ENCODE results near the gene CFAP97D2. TPM values are rescaled to one million over a fixed set of nuclear protein-coding genes. Genes with fewer than 3 reads are reported as not detected.
A peak's percentile ranks its signal among the peaks of the same experiment; 100 is the strongest.

Gene CFAP97D2
- polyA plus RNA-seq, 1 donor from 2014 or later, result not detected

DNA sequence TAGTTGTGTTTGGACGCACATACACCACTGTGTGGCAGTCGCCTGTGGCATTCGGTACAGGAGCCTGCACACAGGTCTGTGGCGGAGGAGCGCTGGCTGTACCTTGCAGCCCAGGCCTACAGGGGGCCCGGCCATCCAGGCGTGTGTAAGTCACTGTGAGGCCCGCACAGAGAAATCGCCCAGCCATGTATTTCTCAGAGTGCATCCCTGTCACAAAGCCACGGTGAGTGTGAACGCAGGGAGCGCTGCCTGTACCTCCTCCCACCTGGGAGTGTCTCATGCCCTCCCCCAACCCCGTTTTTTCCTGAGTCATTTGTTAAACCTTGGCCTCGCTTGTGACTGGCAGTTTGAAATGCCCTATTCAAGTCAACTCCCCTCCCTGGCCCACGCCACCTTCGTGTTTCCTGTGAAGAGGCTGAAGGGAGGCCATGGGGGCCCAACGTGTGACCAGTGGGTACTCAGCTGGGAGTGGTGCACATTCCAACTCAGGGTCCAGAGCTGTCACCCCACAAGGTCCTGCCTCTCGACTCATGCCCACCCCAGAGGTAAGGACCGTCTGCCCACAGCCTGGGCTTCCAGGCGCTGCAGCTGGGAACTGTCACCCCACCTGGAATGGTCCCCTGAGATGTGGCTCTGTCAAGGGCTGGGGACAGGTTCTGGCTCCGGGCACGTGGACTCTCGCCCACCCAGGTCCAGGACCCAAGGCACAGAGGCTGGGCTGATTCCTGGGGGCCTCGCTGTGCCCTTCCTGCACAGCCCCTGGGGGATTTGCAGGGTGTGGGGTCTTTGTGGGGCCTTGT, 35.1 kb upstream of the CFAP97D2 start:
- H3K9me2 ChIP-seq (ENCODE audit: insufficient read depth, low read length), result no peaks in the 10 kb centered on the region
- no peak for TF ChIP-seq RAD21 (conservative IDR thresholded peaks at IDR 0.05)
- TF ChIP-seq EZH2 (IDR thresholded peaks at IDR 0.05; ENCODE audit: borderline replicate concordance, insufficient read depth, low read length, poor library complexity, severe bottlenecking), result no peak
- TF ChIP-seq, protein P1, sequence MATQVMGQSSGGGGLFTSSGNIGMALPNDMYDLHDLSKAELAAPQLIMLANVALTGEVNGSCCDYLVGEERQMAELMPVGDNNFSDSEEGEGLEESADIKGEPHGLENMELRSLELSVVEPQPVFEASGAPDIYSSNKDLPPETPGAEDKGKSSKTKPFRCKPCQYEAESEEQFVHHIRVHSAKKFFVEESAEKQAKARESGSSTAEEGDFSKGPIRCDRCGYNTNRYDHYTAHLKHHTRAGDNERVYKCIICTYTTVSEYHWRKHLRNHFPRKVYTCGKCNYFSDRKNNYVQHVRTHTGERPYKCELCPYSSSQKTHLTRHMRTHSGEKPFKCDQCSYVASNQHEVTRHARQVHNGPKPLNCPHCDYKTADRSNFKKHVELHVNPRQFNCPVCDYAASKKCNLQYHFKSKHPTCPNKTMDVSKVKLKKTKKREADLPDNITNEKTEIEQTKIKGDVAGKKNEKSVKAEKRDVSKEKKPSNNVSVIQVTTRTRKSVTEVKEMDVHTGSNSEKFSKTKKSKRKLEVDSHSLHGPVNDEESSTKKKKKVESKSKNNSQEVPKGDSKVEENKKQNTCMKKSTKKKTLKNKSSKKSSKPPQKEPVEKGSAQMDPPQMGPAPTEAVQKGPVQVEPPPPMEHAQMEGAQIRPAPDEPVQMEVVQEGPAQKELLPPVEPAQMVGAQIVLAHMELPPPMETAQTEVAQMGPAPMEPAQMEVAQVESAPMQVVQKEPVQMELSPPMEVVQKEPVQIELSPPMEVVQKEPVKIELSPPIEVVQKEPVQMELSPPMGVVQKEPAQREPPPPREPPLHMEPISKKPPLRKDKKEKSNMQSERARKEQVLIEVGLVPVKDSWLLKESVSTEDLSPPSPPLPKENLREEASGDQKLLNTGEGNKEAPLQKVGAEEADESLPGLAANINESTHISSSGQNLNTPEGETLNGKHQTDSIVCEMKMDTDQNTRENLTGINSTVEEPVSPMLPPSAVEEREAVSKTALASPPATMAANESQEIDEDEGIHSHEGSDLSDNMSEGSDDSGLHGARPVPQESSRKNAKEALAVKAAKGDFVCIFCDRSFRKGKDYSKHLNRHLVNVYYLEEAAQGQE (IDR thresholded peaks at IDR 0.05; ENCODE audit: borderline replicate concordance), result no peak
- TF ChIP-seq, protein P2, sequence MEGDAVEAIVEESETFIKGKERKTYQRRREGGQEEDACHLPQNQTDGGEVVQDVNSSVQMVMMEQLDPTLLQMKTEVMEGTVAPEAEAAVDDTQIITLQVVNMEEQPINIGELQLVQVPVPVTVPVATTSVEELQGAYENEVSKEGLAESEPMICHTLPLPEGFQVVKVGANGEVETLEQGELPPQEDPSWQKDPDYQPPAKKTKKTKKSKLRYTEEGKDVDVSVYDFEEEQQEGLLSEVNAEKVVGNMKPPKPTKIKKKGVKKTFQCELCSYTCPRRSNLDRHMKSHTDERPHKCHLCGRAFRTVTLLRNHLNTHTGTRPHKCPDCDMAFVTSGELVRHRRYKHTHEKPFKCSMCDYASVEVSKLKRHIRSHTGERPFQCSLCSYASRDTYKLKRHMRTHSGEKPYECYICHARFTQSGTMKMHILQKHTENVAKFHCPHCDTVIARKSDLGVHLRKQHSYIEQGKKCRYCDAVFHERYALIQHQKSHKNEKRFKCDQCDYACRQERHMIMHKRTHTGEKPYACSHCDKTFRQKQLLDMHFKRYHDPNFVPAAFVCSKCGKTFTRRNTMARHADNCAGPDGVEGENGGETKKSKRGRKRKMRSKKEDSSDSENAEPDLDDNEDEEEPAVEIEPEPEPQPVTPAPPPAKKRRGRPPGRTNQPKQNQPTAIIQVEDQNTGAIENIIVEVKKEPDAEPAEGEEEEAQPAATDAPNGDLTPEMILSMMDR (IDR thresholded peaks at IDR 0.05; ENCODE audit: poor library complexity, severe bottlenecking), result peak; percentile 35
- no peak for TF ChIP-seq MXI1 (conservative IDR thresholded peaks at IDR 0.05; ENCODE audit: poor library complexity, severe bottlenecking)
- TF ChIP-seq SMC3 (conservative IDR thresholded peaks at IDR 0.05; ENCODE audit: poor library complexity), result no peak
- no peaks in the 10 kb centered on the region for H3F3A ChIP-seq (ENCODE audit: insufficient read depth, low read length, poor library complexity, severe bottlenecking)
- H4K20me1 ChIP-seq (ENCODE audit: insufficient read depth), result no peaks in the 10 kb centered on the region
- H3K4me2 ChIP-seq (ENCODE audit: low read length), result no peak overlapping the region
- H3K36me3 ChIP-seq (ENCODE audit: insufficient read depth, low read length), result no peaks in the 10 kb centered on the region
- H3K9ac ChIP-seq (ENCODE audit: low read length), result no peak overlapping the region
- H3K4me3 ChIP-seq (ENCODE audit: low read length), result no peak overlapping the region
- H3K79me2 ChIP-seq (replicated peaks; ENCODE audit: insufficient read depth, low read length), result no peaks in the 10 kb centered on the region
- H3K9me3 ChIP-seq (ENCODE audit: low read length), result no peaks in the 10 kb centered on the region
- H3K27me3 ChIP-seq (ENCODE audit: insufficient read depth, low read depth, low read length), result no peaks in the 10 kb centered on the region
- no peak overlapping the region for H2AFZ ChIP-seq (ENCODE audit: low read depth, low read length)
- H3K27ac ChIP-seq (ENCODE audit: low read length), result no peak overlapping the region

DNA sequence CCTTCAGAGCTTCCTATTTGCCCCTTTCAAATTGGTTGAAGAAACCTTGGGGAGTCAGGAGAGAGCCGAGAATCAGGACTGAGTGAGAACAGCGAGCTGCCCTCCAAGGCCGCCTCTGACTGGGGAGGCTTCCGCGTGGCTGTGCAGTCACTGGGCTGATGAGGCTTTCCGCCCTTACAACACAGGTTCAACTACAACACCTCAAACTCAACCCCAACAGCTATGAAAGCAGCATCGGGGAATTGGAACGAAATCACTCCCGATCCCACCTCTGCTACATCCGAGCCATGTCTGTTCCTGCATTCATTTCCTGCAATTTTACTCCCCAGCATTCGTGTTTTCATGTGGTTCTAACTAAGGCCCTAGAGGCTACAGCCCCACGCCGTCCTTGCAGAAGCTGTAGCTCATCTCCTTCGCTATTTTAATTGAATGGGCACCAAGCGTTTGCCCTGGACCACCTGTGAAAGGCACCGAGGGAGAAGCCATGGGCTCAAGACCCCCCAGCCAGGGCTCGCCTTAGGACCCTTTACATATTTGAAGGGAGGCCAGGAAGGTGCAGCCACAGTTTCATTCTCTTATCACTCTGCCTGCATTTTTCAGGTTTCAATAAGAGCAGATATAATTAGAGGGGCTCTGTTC, 34.3 kb upstream of the CFAP97D2 start:
- Histone ChIP-seq H2AFZ (ENCODE audit: low read depth, low read length) (no peak overlapping the region), H3F3A (ENCODE audit: insufficient read depth, low read length, poor library complexity, severe bottlenecking) (no peaks in the 10 kb centered on the region), H3K4me2 (ENCODE audit: low read length) (no peak overlapping the region), H3K9me3 (ENCODE audit: low read length) (no peaks in the 10 kb centered on the region), H3K36me3 (ENCODE audit: insufficient read depth, low read length) (no peaks in the 10 kb centered on the region), H4K20me1 (ENCODE audit: insufficient read depth) (no peaks in the 10 kb centered on the region), H3K27ac (ENCODE audit: low read length) (no peak overlapping the region), H3K27me3 (ENCODE audit: insufficient read depth, low read depth, low read length) (no peaks in the 10 kb centered on the region), H3K9ac (ENCODE audit: low read length) (no peak overlapping the region), H3K4me3 (ENCODE audit: low read length) (no peak overlapping the region), H3K9me2 (ENCODE audit: insufficient read depth, low read length) (no peaks in the 10 kb centered on the region), H3K79me2 (replicated peaks; ENCODE audit: insufficient read depth, low read length) (no peaks in the 10 kb centered on the region)
- TF ChIP-seq SMC3 (conservative IDR thresholded peaks at IDR 0.05; ENCODE audit: poor library complexity), result no peak

Data from neural cell (in vitro differentiated cells).